ENCODE data around the gene SLITRK3. TPM values are rescaled to one million over a fixed set of nuclear protein-coding genes. Genes with fewer than 3 reads are reported as not detected.
"Not testable (repeated sequence)": the region's sequence is repeated elsewhere in the genome, so short reads cannot be mapped to it uniquely, and the experiment has no call there.

Gene SLITRK3
- total RNA-seq, 1 donor from 2014 or later = not detected

DNA sequence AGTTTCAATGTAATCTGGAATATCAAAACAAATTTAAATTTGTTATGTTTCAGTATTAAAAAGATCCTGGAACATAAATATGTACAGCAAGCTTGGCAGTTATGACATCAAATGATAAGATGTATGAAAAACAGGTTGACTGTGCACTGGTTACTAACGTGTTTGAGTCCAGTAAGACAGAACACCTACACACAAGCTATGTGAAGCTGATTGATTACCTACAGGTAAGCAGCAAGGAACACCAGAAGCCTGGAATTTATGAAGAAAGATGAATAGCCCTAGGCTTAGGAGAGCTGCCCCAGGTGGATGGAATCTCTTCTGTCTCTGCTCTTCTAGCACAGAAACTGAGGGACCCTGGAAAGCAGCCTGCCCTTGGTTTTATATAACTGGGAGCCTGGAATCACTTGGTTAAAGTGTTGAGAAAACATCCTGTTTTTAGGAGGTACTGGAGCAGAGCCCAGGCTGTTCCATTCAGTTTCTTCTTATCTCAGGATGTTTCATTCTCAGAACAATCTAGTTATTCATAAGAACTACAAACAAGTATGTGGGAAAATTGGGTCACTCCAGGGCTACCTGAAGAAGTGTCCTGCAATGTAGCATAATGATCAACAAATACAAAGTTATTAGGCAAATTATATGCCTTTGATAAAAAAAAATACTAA is 36.3 kb downstream of the SLITRK3 start:
- DNase-seq (ENCODE audit: low read depth) = no peak
- TF ChIP-seq CTCF (conservative IDR thresholded peaks at IDR 0.05; ENCODE audit: low read depth, low read length) = no peak

GRCh38 chr3:165158011-165158410 is 38.2 kb downstream of the SLITRK3 start:
- no peak for TF ChIP-seq CTCF (conservative IDR thresholded peaks at IDR 0.05; ENCODE audit: low read depth, low read length)
- no peak for DNase-seq (ENCODE audit: low read depth)
- no peak overlapping the region for H3K4me3 ChIP-seq (ENCODE audit: low read depth, low read length)

More for the DNA sequence above, 36.3 kb downstream of the SLITRK3 start:
- H3K4me3 ChIP-seq (ENCODE audit: low read depth, low read length) = no peak overlapping the region

GRCh38 chr3:165156757-165157420 is 39.3 kb downstream of the SLITRK3 start:
- no peak for DNase-seq (ENCODE audit: low read depth)

DNA sequence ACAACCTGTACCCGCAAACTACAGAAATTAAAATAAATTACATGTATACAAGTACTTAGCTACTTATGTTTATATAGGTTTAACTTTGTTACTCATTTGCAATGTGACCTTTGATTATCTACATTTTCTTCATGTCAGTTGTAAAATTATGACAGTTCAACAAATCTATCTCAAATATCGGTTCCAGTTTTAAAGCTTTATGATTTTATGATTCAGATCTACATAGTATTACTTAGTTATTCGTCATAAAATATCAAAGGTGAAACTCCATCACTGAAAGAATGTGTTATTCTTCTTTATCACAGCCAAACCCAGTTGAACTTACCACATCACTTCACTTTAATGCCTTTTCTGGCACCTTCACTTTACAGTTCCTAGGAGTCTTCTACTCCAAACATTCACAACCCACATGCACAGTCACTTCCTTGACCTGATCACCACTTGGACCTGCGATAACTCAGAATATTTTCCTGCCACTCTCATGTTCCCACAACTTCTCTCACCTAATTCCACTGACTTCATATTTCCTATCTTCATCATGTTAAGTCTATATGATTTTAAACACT is 47.2 kb downstream of the SLITRK3 start:
- TF ChIP-seq CTCF (conservative IDR thresholded peaks at IDR 0.05; ENCODE audit: low read depth, low read length) = no peak
- DNase-seq (ENCODE audit: low read depth) = no peak
- no peak overlapping the region for H3K4me3 ChIP-seq (ENCODE audit: low read depth, low read length)

More at GRCh38 chr3:165156757-165157420, 39.3 kb downstream of the SLITRK3 start:
- TF ChIP-seq CTCF (conservative IDR thresholded peaks at IDR 0.05; ENCODE audit: low read depth, low read length) = no peak
- H3K4me3 ChIP-seq (ENCODE audit: low read depth, low read length) = no peak overlapping the region

- no peak for TF ChIP-seq CTCF (conservative IDR thresholded peaks at IDR 0.05; ENCODE audit: low read depth, low read length)
- no peak for DNase-seq (ENCODE audit: low read depth)
- H3K4me3 ChIP-seq (ENCODE audit: low read depth, low read length) = no peak overlapping the region
These were observed 51.9 kb downstream of the SLITRK3 start for GRCh38 chr3:165144271-165144670.

DNA sequence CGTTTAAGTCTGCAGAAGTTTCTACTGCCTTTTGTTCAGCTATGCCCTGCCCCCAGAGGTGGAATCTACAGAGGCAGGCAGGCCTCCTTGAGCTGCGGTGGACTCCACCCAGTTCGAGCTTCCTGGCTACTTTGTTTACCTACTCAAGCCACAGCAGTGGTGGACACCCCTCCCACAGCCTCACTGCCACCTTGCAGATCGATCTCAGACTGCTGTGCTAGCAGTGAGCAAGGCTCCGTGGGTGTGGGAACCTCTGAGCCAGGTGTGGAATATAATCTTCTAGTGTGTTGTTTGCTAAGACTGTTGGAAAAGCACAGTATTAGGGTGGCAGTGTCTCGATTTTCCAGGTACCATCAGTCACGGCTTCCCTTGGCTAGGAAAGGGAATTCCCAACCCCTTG is 56.3 kb downstream of the SLITRK3 start:
- not testable (repeated sequence) for DNase-seq (ENCODE audit: low read depth); H3K4me3 ChIP-seq (ENCODE audit: low read depth, low read length)

Other genes with a start within 250 kb of the SLITRK3 start
- gene SI, start 117.9 kb downstream of the SLITRK3 start, total RNA-seq = not detected in 2 replicates